ENCODE results near the gene AAMP.
A peak's percentile ranks its signal among the peaks of the same experiment; 100 is the strongest.

Gene AAMP

DNA sequence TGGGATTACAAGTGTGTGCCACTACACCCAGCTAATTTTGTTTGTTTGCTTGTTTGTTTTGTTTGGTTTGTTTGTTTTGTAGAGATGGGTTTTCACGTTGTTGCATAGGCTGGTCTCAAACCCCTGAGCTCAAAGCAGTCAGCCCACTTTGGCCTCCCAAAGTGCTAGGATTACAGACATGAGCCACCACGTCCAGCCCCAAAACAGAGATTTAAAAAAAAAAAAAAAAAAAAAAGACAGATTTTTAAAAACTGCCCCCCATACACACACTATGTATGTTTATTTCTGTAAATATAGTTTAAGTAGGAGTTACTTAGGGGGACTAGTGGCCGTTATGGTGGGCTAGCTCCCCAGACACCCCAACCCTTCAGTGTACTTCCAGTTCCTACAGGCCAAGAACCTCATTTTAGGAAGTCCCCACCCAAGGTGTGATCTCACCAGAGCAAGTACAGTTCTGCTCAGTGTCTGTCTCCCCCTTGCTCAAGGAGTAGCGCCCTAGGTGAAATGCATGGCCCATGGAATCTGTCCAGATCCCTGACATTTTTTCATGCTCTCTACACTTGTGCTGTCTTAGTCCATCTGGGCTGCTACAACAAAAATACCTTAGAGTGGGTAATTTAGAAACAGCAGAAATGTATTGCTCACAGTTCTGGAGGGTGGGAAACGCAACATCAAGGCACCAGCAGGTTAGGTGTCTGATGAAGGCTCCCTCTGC, 23.9 kb upstream of the AAMP start:
- DNase-seq (ENCODE audit: low read depth) = no peak

DNA sequence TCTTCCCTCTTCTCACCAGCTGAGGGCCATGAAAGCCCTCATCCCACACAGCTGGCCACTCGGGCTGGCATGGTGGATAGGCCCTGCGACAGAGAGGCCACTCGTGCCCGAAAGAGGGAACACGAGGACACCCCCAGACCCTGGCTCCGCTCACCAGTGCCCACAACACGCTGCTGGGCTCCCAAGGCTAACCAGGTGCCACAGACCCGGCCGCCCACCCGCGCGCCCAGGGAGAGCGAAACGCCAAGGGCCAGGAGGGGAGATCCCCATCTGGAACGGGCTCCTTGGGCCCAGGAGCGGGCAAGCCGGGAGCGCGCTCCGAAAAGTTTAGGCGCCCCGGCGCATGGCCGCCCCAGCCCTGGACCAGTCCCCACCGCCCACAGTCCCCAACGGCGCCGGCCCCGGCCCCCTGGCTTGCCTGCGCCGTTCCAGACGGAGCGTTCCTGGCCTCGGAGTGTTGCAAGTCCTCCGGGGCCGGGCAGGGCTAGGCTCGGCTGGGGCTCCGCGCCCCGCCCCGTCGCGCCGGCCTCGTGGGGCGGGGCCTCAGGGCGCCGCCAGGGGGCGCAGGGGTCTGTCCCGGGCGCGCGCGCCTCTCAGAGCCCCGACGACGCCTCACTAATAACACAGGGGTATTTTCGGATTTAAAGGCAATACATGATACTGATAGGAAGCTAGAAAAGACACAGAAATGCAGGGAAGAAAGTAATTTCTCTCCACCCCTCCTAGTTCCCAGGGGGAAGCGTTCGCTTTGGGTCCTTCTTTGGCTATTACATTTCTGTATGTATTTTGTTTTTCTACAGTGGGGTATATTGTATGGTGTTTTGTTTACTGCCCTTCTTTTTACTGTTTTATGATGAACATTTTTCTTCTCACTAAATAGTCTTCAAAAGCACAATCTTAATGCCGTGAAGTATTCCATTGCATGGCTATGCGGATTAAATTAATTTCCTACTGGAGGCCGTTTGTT, 22.4 kb upstream of the AAMP start, which contains the start of gene TMBIM1:
TSS of gene TMBIM1 (minus strand) at position 456 of the 967 bp plus-strand sequence. CDS start 10,362 bp downstream, outside the sequence.
- peak; percentile 67 for DNase-seq (ENCODE audit: low read depth)

DNA sequence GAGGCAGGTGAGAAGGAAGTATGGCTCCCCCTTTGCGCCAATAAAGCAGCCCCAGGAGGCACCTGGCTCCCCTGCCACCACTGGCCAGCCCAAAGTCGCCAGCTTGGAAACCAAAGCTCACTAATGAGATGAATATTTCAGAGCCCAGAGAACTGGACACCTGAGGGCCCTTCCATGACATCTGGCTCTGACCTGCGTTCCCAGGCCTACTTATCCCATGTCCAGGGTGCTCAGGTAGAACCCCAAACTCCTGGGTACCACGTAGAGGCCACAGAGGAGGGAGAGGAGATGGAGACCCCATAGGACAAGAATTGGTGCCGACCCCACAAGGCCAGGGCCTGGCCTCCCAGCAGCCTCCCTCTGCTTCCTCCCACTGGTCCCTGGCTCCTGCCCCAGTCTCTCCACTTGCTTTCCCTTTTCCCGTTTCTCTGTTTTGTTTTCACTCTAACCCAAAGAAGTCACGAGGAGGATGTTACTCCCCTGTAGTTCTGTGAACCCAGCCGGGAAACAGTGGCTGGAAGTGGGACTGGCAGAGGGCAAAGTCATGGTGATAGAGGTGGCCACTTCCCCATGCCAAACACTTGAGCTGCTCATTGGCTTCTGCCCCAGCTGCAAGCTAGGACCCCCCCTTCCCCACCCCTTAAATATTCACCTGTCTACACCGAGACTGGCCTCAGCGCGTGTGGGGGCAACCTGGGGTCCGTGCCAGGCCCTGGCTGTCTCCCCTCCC, 21.5 kb upstream of the AAMP start:
- DNase-seq (ENCODE audit: low read depth) = no peak

DNA sequence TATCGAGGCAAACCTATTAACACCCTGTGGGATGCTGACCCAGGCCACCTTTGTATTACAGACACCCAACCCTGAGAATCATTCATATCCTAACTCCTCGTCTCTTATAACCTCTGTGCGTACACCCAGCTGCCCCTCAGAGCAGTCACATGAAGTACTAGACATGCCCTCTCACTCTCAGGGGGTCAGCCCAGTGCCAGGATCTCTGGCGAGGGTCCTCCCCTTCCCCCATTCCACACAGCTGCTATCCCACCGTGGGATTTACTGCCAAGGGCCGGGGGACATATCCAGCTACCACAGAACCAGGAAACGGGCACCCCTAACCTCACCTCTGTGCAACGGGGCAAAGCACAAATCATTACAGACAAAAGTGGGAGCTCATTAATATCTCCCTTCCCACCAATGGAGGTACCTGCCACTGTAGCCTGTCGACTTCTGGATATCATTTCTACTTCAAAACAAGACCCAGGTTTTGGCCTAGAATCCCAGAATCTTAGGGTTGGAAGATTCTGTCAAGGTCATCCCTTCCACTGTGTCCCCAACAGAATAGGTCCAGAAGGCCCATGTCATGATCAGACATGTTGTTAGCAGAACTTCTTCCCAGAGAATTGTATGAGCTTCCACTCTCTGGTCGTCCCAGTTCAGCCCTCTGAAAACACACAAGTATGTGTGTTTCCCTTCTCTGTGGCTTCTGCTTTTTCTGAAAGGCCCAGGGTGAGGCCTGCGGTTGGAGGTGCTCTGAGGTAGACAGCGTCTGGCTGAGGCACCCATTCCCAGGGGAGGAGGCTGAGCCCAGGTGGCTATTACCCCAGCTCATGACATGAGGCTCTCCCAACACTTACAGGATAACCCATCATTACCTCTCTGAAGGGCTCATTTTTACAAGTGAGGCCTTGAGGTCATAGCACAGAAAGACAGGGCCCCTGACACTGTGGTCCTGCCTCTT, 20.7 kb upstream of the AAMP start:
- no peak for DNase-seq (ENCODE audit: low read depth)

DNA sequence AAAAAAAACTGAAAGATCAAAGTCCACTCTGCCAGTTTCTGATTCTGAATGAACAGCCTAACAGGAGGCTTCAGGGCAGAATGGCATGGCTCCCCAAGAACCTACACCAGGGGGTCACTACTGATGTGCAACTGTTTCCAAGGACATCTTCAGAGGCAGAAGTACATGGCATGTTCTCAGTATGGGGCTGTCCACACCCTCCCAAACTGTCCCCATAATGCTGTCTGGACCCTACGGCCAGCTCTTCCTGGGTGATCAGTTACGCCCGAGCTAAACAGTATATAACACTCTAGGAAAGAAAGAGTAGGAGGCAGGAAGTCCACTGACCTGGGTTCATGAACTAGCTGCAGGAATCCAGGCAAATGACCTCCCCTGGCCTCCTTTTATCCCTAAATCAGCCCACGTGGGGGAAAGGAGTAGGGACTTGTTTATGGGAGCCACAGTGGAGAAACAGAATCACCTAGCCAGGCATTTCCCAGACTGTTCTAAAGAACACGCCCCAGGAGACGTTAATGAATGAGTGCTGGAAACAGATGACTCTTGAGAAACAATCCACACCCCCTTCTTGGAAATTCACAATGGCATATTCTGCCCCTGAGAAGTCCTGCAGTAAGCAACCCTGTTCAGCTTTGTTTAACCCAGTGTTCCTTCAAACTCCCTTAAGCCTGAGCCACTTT, 19.8 kb upstream of the AAMP start:
- DNase-seq (ENCODE audit: low read depth) = no peak

DNA sequence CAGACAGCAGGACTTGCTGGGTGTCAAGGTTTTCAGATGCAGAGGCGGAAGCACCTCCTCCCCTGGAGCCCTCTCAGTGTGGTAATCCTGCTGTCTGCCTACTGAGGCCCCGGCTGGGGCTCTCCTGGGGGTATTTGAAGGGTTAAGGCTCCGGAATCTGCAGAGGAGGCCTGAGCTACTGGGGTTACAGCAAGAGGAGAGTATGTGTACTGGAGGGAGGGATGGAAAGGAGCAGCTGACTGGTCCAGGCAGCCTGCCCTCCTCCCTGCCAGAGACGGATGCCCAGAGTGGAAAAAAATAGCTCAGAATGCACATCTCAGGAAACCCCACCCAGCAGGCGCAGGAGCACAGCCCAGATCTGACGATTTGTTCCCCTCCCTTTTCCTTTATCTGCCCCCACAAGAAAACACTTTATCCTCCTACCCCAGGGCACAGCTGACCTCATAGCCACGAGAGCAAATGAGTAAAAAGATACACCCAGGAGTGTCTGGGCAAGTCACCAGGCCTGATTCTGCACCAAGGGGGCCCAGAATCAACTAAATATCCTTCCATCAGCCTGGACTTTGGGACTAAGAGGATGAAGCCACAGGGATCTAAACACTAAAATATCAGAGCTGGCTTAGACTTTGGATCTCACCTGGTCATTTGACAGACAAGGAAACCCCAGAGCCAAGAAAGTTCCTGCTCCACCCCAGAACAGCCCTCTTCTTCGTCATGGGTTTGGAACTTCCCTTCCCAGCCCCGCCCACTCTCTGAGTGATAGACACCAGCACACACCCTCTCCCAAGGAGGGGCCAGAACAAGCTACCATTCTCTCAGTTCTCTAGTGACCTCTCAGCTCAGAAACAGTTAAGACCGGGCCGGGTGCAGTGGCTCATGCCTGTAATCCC, 16.9 kb upstream of the AAMP start:
- peak; percentile 36 for DNase-seq (ENCODE audit: low read depth)

DNA sequence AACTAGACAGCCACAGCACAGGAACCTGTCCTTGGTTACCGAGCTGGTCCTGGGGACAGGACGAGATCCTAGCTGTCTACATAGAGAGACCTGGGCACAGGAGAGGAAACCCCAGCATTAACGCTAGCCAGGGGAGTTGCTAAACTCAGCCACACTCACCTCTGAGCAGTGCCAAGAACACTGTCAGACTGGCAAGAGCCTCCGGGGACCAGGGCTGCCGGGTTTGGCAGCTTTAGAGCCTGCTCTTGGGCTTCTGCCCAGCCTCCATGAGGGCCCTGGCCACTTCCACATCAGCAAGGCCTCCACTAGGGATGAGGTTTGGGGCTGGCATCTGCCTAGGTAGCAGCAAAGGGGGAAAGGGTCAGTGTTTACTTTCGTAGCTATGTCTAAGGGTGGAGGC, 15.7 kb upstream of the AAMP start:
- DNase-seq (ENCODE audit: low read depth) = no peak

DNA sequence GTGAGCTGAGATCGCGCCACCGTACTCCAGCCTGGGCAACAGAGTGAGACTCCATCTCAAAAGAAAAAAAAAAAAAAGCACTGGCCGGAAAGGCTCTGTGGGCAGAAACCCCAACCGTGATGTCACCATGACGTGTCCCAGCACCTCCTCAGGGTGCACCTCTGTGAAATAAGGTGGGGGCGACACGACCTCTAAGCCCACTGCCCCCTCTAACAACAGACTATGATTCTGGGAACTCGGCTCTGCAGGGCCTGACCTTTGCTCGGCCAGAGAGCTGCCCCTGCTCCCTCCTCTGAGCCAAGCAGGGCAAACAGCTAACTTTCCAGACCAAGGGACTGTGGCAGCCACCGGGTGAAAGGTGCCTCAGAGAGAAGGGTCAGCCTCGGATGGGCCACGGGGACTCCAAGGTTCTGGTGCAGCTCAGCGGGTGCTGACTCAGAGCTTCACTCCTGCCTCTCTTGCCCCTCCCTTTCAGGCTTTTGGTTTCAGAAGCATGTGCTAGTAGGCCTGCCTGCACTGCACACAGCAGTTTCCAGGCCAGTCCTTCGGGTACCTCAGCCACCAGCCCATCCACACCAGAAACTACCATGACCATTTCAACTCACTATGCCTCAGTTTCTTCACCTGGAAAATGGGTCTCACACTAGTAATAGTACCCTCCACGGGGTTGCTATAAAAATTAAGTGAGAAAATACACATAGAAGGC, 14.3 kb upstream of the AAMP start:
- DNase-seq (ENCODE audit: low read depth) = no peak

DNA sequence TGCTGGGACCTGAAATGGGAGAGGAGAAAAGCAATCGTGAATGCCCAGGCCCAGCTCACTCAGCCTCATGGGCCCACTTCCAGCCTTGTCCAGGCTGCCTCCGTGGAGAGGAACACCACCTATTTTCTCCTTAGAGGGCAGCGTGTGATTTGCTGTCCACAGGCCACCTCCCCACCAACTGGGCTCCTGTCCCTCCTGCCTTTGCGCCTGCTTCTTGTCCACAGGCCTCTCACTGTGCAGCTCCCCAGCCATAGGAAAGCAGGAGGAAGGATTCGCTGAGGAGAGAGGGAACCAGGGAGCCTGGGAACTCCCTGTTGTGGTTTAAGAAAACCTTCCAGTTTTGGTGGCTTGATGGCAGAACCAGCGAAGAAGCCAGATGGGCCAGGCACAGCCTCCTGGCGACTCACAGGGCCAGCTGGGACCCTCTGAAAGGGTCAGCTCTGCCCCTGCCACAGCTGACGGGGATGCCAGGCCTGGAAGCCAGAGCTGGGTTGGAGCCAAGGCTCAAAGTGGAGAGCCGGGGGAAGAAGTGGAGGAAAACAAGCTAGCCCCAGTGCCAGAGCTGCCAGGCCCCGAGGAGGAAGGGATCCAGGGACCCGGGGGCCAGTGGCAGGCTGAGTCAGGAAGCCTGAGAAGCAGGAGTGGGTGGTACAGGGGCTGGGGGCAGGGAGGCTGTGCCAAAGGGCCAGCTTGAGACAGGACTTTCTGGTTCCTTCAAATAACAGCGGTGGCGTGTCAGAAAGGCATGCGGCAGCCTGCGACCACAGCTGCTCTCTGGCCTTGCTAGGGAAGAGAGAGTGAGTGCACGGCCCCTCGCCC, 12.4 kb upstream of the AAMP start:
- no peak for DNase-seq (ENCODE audit: low read depth)

DNA sequence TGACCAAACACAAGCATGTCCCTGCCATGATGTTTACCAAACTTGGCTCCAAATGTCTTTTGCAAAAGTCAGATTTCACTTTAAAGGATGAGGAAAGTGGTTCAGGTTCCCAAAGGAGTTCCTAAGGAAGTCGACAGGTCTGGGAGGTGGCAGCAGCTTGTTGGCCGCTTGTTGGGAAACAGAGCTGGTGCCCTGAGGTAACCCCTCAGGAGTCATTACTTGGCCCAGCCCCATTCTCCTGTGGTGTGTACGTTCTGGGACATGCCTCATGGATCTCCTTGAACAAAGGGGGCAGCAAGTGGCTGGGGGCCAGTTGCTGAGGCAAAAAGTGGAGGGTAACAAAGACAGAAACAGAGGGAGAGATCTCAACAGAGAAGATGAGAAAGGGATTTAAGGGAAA, 11.5 kb upstream of the AAMP start:
- DNase-seq (ENCODE audit: low read depth) = no peak

DNA sequence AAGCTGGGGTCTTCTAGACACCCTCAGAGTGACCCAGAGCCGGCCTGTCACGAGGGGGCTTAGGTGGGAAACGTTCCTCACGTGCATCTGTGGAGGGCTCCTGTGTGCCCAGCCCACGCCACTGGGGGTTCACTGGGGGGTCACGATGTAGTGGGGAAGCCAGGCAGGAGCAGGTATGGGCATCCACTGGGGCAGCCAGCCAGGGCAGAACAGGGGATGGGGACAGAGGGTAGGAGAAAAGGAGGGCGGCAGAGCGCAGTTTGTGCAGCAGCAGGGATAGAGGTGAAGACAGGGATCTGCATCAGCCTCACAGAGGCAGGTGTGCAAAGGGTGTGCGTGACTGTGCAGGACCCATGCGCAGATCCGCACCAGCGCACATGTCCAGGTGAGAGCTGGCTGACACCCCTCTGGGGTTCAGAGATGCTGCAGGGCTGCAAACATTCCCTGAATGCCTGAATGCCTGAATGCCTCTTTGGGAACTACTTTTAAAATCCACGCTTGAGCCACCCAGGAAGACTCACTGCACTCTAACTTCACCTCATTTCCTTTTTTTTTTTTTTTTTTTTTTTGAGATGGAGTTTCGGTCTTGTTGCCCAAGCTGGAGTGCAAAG, 10.4 kb upstream of the AAMP start:
- no peak for DNase-seq (ENCODE audit: low read depth)

DNA sequence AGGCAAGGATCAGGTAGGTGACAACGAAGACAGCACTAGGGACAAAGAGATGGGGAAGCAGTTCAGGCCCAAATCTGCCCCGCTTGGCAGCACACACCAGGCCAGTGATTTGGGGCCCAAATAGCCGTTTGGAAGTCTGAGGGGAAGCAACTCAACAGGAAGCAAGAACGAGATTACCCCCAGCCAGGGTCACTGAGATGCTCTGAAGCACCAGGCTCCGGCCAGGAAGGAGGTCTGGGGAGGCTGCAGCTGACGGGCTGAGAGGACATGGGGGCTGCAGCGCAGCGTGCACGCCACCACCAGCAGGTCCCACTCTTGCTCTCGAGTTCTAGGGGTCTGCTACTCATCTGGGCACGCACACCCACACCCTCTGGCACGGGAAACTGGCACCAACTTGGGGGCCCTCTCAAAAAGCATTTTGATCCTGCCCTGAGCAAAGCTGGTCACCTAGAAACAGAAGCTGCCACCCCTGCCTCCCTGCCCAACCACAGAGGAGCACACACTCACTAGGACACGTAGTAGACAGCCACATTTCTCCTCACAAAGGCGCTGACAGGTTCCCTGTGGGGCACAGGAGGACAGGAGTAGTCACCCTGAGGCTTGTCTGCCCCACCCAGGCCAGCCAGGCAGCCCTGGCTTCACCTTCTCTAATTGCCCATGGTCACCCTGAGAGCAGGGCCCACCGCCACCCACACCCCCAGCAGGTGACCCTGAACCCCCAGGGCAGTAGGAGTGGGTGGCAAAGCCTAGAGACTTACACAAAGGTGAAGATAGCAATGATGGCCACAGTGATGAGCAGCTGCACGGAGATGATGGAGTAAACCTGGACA, 8.8 kb upstream of the AAMP start:
- no peak for DNase-seq (ENCODE audit: low read depth)

DNA sequence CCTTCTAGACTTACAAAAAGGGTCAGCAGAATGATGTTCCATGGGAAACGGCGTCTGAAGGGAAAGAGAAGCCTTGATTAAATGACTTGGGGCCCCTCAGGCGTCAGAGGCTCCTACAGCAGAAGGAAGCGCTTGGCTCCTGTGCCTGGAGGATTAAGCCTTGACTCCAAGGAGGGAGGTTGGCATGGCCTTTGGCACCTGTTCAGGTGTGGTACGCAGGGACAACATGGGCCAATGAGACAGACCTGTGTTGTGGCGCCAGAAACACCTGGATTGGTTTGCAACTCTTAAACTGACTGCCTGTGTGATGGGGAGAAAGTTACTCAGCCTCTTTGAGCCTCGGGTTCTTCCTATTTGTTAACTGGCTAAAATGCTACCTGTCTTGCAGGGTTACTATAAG, 8.0 kb upstream of the AAMP start:
- no peak for DNase-seq (ENCODE audit: low read depth)

DNA sequence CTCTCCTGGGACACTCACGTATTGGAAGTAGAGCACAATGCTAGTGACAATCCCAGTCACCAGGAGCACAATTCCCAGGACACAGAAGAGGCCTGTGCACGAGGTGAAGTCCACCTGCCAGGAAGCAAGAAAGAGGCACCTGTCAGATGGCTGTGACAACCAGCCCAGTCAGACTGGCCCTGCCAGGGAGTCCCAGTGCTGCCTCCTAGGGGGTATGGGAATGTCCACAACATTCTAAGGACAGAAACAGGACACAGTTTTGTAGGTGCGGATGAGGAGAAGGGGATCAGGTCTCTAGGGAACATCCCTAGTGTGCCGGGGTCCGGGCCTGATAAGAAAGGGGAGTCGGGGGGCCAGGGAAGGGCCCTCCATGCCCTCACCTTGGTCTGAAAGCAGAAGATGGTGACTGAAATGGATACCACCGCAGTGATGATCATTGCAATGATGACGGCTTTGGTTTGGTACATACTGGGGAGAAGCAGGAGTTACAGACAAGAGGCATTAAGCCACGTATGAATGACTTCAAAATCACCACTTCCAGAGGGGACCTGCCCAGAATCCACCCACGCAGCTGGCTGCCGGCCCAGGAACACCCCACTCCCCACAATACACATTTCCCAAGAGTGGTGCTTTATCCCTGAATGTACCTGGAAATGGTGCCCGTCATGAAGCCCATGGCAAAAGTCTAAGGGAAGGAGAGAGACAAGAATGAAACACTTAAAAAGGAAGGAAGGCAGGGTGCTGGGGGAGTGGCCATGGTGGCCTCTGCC, 7.2 kb upstream of the AAMP start:
- DNase-seq (ENCODE audit: low read depth) = no peak

DNA sequence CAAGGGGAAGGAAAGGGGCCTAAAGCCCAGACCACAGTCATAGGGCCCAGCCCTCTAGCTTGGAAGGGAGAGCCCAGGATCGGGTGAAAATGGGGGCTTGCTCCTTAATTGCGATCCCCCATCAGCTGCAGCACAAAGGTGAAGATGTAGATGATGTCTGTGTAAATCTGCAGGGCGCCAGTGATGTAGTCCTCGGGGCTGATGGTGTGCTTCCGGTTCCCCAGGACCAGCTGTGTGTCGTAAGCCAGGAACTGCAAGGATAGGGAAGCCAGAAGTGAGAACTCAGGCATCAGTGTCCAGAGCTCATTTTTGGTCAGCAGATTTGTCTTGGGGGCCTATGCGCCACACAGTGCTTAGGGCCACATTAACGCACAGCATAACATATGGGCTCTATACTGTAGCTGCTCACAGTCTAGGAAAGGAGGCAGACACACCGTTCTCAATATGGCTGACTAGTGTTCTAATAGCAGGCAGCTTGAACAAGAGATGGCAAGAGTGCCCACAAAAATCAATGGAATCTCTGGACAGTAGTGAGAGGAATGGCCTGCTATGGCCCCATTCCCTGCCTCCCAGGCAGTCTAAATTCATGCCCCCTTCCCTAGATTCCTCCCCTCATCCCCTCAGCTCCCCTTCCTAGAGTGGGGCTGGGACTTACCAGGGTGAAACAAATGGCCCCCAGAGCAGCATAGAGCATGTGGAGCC, 5.6 kb upstream of the AAMP start:
- DNase-seq (ENCODE audit: low read depth) = no peak
